Mucosa of stomach (tissue), 1 donor: Measurements from ENCODE around the gene SNX8.
"Not testable (repeated sequence)": the region's sequence is repeated elsewhere in the genome, so short reads cannot be mapped to it uniquely, and the experiment has no call there.

Experiments used
- H3K27me3 ChIP-seq: one replicate; pipeline ENCODE4 v1.7.0; 2013; ENCODE audit warnings: mild to moderate bottlenecking, low read length; ENCODE audit not compliant: control insufficient read depth, insufficient read depth
- H3K36me3 ChIP-seq: one replicate; pipeline ENCODE4 v1.7.0; 2013; ENCODE audit warnings: low read length; ENCODE audit not compliant: control insufficient read depth, insufficient read depth
- H3K4me1 ChIP-seq: one replicate; pipeline ENCODE4 v1.7.0; 2013; ENCODE audit warnings: mild to moderate bottlenecking, low read length; ENCODE audit not compliant: control insufficient read depth, insufficient read depth
- H3K4me3 ChIP-seq: one replicate; pipeline ENCODE4 v1.7.0; 2013; ENCODE audit warnings: low read length
- H3K9ac ChIP-seq: one replicate; pipeline ENCODE4 v1.7.0; 2013; ENCODE audit warnings: mild to moderate bottlenecking, low read length, moderate library complexity
- H3K9me3 ChIP-seq: one replicate; pipeline ENCODE4 v1.7.0; 2013; ENCODE audit warnings: mild to moderate bottlenecking, low read length, moderate library complexity; ENCODE audit not compliant: control insufficient read depth
- donor health status: Pancreatic carcinoma.

Gene SNX8

GRCh38 chr7:2317556-2318293 is 3.5 kb upstream of the SNX8 start:
- no peaks in the 10 kb centered on the region for H3K9me3 ChIP-seq
- no peak overlapping the region for H3K9ac ChIP-seq
- H3K36me3 ChIP-seq: no peaks in the 10 kb centered on the region
- no peaks in the 10 kb centered on the region for H3K4me1 ChIP-seq
- no peak overlapping the region for H3K4me3 ChIP-seq
- H3K27me3 ChIP-seq: no peaks in the 10 kb centered on the region

- Histone ChIP-seq H3K4me1 (no peaks in the 10 kb centered on the region), H3K27me3 (no peaks in the 10 kb centered on the region), H3K36me3 (no peaks in the 10 kb centered on the region), H3K4me3 (no peak overlapping the region), H3K9me3 (no peaks in the 10 kb centered on the region), H3K9ac (no peak overlapping the region)
These were observed 2.3 kb upstream of the SNX8 start for GRCh38 chr7:2316578-2316977.

- H3K9ac ChIP-seq: no peak overlapping the region
- H3K27me3 ChIP-seq: no peaks in the 10 kb centered on the region
- H3K4me3 ChIP-seq: no peak overlapping the region
- H3K9me3 ChIP-seq: no peaks in the 10 kb centered on the region
- H3K36me3 ChIP-seq: no peaks in the 10 kb centered on the region
- H3K4me1 ChIP-seq: no peaks in the 10 kb centered on the region
These were observed 1.5 kb upstream of the SNX8 start for GRCh38 chr7:2315787-2316186.

GRCh38 chr7:2314956-2315530 is 802 bp upstream of the SNX8 start:
- peak overlapping the region; percentile 54 for H3K4me3 ChIP-seq
- not testable (repeated sequence) for H3K9me3 ChIP-seq, H3K27me3 ChIP-seq, H3K9ac ChIP-seq, H3K4me1 ChIP-seq, H3K36me3 ChIP-seq

GRCh38 chr7:2313450-2314208 is 612 bp downstream of the SNX8 start:
- no peaks in the 10 kb centered on the region for H3K36me3 ChIP-seq
- H3K4me3 ChIP-seq: peak overlapping the region; percentile 71
- H3K27me3 ChIP-seq: no peaks in the 10 kb centered on the region
- no peaks in the 10 kb centered on the region for H3K4me1 ChIP-seq
- H3K9ac ChIP-seq: peak overlapping the region; percentile 83
- no peaks in the 10 kb centered on the region for H3K9me3 ChIP-seq

- no peaks in the 10 kb centered on the region for H3K36me3 ChIP-seq
- no peak overlapping the region for H3K9ac ChIP-seq
- H3K9me3 ChIP-seq: no peaks in the 10 kb centered on the region
- no peak overlapping the region for H3K4me3 ChIP-seq
- no peaks in the 10 kb centered on the region for H3K4me1 ChIP-seq
- no peaks in the 10 kb centered on the region for H3K27me3 ChIP-seq
These were observed 1.8 kb downstream of the SNX8 start for GRCh38 chr7:2312267-2312929.

GRCh38 chr7:2309889-2310331 is 4.3 kb downstream of the SNX8 start:
- Histone ChIP-seq H3K4me1 (peaks cover 1% of the 10 kb centered on the region), H3K4me3 (no peak overlapping the region), H3K36me3 (no peaks in the 10 kb centered on the region)

GRCh38 chr7:2307690-2308107 is 6.5 kb downstream of the SNX8 start:
- no peaks in the 10 kb centered on the region for H3K36me3 ChIP-seq
- H3K27me3 ChIP-seq: no peaks in the 10 kb centered on the region
- H3K4me1 ChIP-seq: peaks cover 8% of the 10 kb centered on the region
- no peaks in the 10 kb centered on the region for H3K9me3 ChIP-seq
- H3K9ac ChIP-seq: no peak overlapping the region
- no peak overlapping the region for H3K4me3 ChIP-seq

More at GRCh38 chr7:2309889-2310331, 4.3 kb downstream of the SNX8 start:
- H3K27me3 ChIP-seq: no peaks in the 10 kb centered on the region
- H3K9me3 ChIP-seq: no peaks in the 10 kb centered on the region
- H3K9ac ChIP-seq: no peak overlapping the region

- Histone ChIP-seq H3K27me3 (no peaks in the 10 kb centered on the region), H3K36me3 (no peaks in the 10 kb centered on the region), H3K9ac (no peak overlapping the region), H3K4me1 (peaks cover 8% of the 10 kb centered on the region), H3K9me3 (no peaks in the 10 kb centered on the region), H3K4me3 (no peak overlapping the region)
These were observed 7.6 kb downstream of the SNX8 start for GRCh38 chr7:2306688-2307087.

- not testable (repeated sequence) for H3K9ac ChIP-seq, H3K4me3 ChIP-seq, H3K27me3 ChIP-seq, H3K9me3 ChIP-seq, H3K4me1 ChIP-seq, H3K36me3 ChIP-seq
These were observed 9.0 kb downstream of the SNX8 start for GRCh38 chr7:2305258-2305657.

- not testable (repeated sequence) for H3K27me3 ChIP-seq, H3K4me3 ChIP-seq, H3K4me1 ChIP-seq, H3K36me3 ChIP-seq, H3K9me3 ChIP-seq, H3K9ac ChIP-seq
These were observed 10.7 kb downstream of the SNX8 start for GRCh38 chr7:2303520-2303919.
